Measurements from ENCODE around the gene CACNA1B.
"Not testable (repeated sequence)": the region's sequence is repeated elsewhere in the genome, so short reads cannot be mapped to it uniquely, and the experiment has no call there.

Gene CACNA1B

GRCh38 chr9:138098908-138099791 lies 221.6 kb downstream of the CACNA1B start:
- no peak for DNase-seq (ENCODE audit: low read depth in 3 of 3)

GRCh38 chr9:138099803-138100598 lies 222.4 kb downstream of the CACNA1B start:
- DNase-seq (ENCODE audit: low read depth in 3 of 3): no peak

- no peak for DNase-seq (ENCODE audit: low read depth in 3 of 3)
Observed at GRCh38 chr9:138100711-138101350, 223.2 kb downstream of the CACNA1B start.

GRCh38 chr9:138101444-138102234 lies 224.1 kb downstream of the CACNA1B start:
- DNase-seq (ENCODE audit: low read depth in 3 of 3): no peak

GRCh38 chr9:138102246-138103051 lies 224.9 kb downstream of the CACNA1B start:
- DNase-seq (ENCODE audit: low read depth in 3 of 3): no peak

GRCh38 chr9:138103111-138103848 lies 225.7 kb downstream of the CACNA1B start:
- DNase-seq (ENCODE audit: low read depth in 3 of 3): no peak

GRCh38 chr9:138103849-138104206 lies 226.2 kb downstream of the CACNA1B start:
- DNase-seq (ENCODE audit: low read depth in 3 of 3): no peak

- no peak for DNase-seq (ENCODE audit: low read depth in 3 of 3)
Observed at GRCh38 chr9:138104251-138105122, 226.9 kb downstream of the CACNA1B start.

- DNase-seq (ENCODE audit: low read depth in 3 of 3): no peak
Observed at GRCh38 chr9:138105123-138105415, 227.5 kb downstream of the CACNA1B start.

- no peak for DNase-seq (ENCODE audit: low read depth in 3 of 3)
Observed at GRCh38 chr9:138105561-138106505, 228.3 kb downstream of the CACNA1B start.

GRCh38 chr9:138107039-138107438 lies 229.5 kb downstream of the CACNA1B start:
- not testable (repeated sequence) for DNase-seq (ENCODE audit: low read depth in 3 of 3)

GRCh38 chr9:138111607-138112006 lies 234.0 kb downstream of the CACNA1B start:
- no peak for DNase-seq (ENCODE audit: low read depth in 3 of 3)

GRCh38 chr9:138112090-138112748 lies 234.6 kb downstream of the CACNA1B start:
- DNase-seq (ENCODE audit: low read depth in 3 of 3): no peak

- DNase-seq (ENCODE audit: low read depth in 3 of 3): no peak
Observed at GRCh38 chr9:138112791-138113600, 235.4 kb downstream of the CACNA1B start.

GRCh38 chr9:138113701-138114325 lies 236.2 kb downstream of the CACNA1B start:
- not testable (repeated sequence) for DNase-seq (ENCODE audit: low read depth in 3 of 3)

Data from stimulated activated CD4-positive, alpha-beta T cell treated with anti-CD3 and anti-CD28 coated beads, TNF-alpha, amount 100 ng/mL, for 4 hours (primary cell).